ENCODE measurements around the gene METTL27.

METTL27 gene

GRCh38 chr7:73824986-73825385, 17.3 kb downstream of the METTL27 start:
- CTCF ChIA-PET, result interaction anchor here (0.9 to 3.5 kb wide), 3 partner anchors 13 to 31 kb away, joined by 5 to 29 read pairs (median 11); no protein-coding TSS in a partner anchor
- H3K9me3 ChIP-seq (ENCODE audit: control insufficient read depth, insufficient read depth, low read depth, low read length), result no peaks in the 10 kb centered on the region
- no peaks in the 10 kb centered on the region for H3K36me3 ChIP-seq (ENCODE audit: control insufficient read depth in 2 of 2, insufficient read depth in 1 of 2, low read length in 2 of 2)
- no peak overlapping the region for H3K4me3 ChIP-seq (ENCODE audit: low read depth, low read length)
- H3K27ac ChIP-seq (ENCODE audit: extremely low read depth, low read depth, low read length), result no peak overlapping the region
- H3K4me1 ChIP-seq (ENCODE audit: control insufficient read depth, insufficient read depth, low read length), result peaks cover 11% of the 10 kb centered on the region
- TF ChIP-seq ZNF488 (tag by site-specific recombination; IDR thresholded peaks at IDR 0.05) (no peak), ZFHX2 (tag by site-specific recombination; conservative IDR thresholded peaks at IDR 0.05) (peak; percentile 74), TCF7L2 (IDR thresholded peaks at IDR 0.05; ENCODE audit: borderline replicate concordance, low read depth, low read length) (no peak), ZNF473 (tag by site-specific recombination; IDR thresholded peaks at IDR 0.05) (no peak), EGR2 (tag by site-specific recombination; IDR thresholded peaks at IDR 0.05; ENCODE audit: low read depth) (peak; percentile 59), ZNF24 (tag by site-specific recombination; IDR thresholded peaks at IDR 0.05) (no peak), BCL6B (tag by site-specific recombination; IDR thresholded peaks at IDR 0.05) (no peak)
- POLR2A ChIA-PET, result interaction anchor here (0.6 to 1.5 kb wide), 2 partner anchors 18 to 282 kb away, joined by 3 to 4 read pairs; partner anchors contain the start of gene METTL27

GRCh38 chr7:73823873-73824592, 18.3 kb downstream of the METTL27 start:
- H3K36me3 ChIP-seq (ENCODE audit: control insufficient read depth in 2 of 2, insufficient read depth in 1 of 2, low read length in 2 of 2), result no peaks in the 10 kb centered on the region
- H3K27ac ChIP-seq (ENCODE audit: extremely low read depth, low read depth, low read length), result no peak overlapping the region
- peak; percentile 58 for TF ChIP-seq ZFHX2 (tag by site-specific recombination; conservative IDR thresholded peaks at IDR 0.05)
- peak; percentile 71 for TF ChIP-seq EGR2 (tag by site-specific recombination; IDR thresholded peaks at IDR 0.05; ENCODE audit: low read depth)
- TF ChIP-seq ZNF664 (tag by site-specific recombination; IDR thresholded peaks at IDR 0.05), result no peak
- CTCF ChIA-PET, result interaction anchor here (0.9 kb wide), 1 partner anchor 31 kb away, joined by 5 read pairs; no protein-coding TSS in a partner anchor
- POLR2A ChIA-PET, result interaction anchor here (1.5 kb wide), 1 partner anchor 19 kb away, joined by 3 read pairs; the partner anchor contains the start of gene METTL27
- H3K4me1 ChIP-seq (ENCODE audit: control insufficient read depth, insufficient read depth, low read length), result peaks cover 11% of the 10 kb centered on the region
- H3K9me3 ChIP-seq (ENCODE audit: control insufficient read depth, insufficient read depth, low read depth, low read length), result no peaks in the 10 kb centered on the region
- H3K4me3 ChIP-seq (ENCODE audit: low read depth, low read length), result no peak overlapping the region

- Histone ChIP-seq H3K27ac (ENCODE audit: extremely low read depth, low read depth, low read length) (no peak overlapping the region), H3K36me3 (ENCODE audit: control insufficient read depth in 2 of 2, insufficient read depth in 1 of 2, low read length in 2 of 2) (no peaks in the 10 kb centered on the region)
Measured at GRCh38 chr7:73823257-73823656, 19.1 kb downstream of the METTL27 start.

GRCh38 chr7:73822319-73823173, 19.8 kb downstream of the METTL27 start:
- H3K4me1 ChIP-seq (ENCODE audit: control insufficient read depth, insufficient read depth, low read length), result peaks cover 5% of the 10 kb centered on the region
- no peaks in the 10 kb centered on the region for H3K36me3 ChIP-seq (ENCODE audit: control insufficient read depth in 2 of 2, insufficient read depth in 1 of 2, low read length in 2 of 2)
- no peak overlapping the region for H3K4me3 ChIP-seq (ENCODE audit: low read depth, low read length)
- no peak overlapping the region for H3K27ac ChIP-seq (ENCODE audit: extremely low read depth, low read depth, low read length)
- POLR2A ChIA-PET, result interaction anchor here (0.5 to 2.4 kb wide), 4 partner anchors 20 to 382 kb away, joined by 3 to 14 read pairs (median 8); partner anchors contain the start of gene METTL27
- CTCF ChIA-PET, result interaction anchor here (0.7 to 2.7 kb wide), 6 partner anchors 11 to 87 kb away, joined by 3 to 10 read pairs (median 4); no protein-coding TSS in a partner anchor
- no peaks in the 10 kb centered on the region for H3K9me3 ChIP-seq (ENCODE audit: control insufficient read depth, insufficient read depth, low read depth, low read length)
- TF ChIP-seq ZNF394 (tag by site-specific recombination; IDR thresholded peaks at IDR 0.05; ENCODE audit: borderline replicate concordance) (no peak), TCF7L2 (IDR thresholded peaks at IDR 0.05; ENCODE audit: borderline replicate concordance, low read depth, low read length) (no peak), KLF9 (tag by site-specific recombination; IDR thresholded peaks at IDR 0.05; ENCODE audit: low read depth) (0 out of 2 replicates have a peak, but pooled peaks have one; percentile 43), SP7 (tag by site-specific recombination; IDR thresholded peaks at IDR 0.05) (peak; percentile 52; the same call in 1 of the 2 replicates), ZBTB26 (tag by site-specific recombination; optimal IDR thresholded peaks at IDR 0.05) (no peak), ZNF280D (tag by site-specific recombination; IDR thresholded peaks at IDR 0.05) (no peak), ZFP3 (tag by site-specific recombination; IDR thresholded peaks at IDR 0.05; ENCODE audit: low read depth) (no peak)

More at GRCh38 chr7:73823257-73823656, 19.1 kb downstream of the METTL27 start:
- CTCF ChIA-PET, result interaction anchor here (0.7 to 0.8 kb wide), 2 partner anchors 11 to 32 kb away, joined by 3 read pairs; no protein-coding TSS in a partner anchor
- no peak overlapping the region for H3K4me3 ChIP-seq (ENCODE audit: low read depth, low read length)
- H3K4me1 ChIP-seq (ENCODE audit: control insufficient read depth, insufficient read depth, low read length), result peaks cover 11% of the 10 kb centered on the region
- POLR2A ChIA-PET, result interaction anchor here (2.4 kb wide), 1 partner anchor 19 kb away, joined by 12 read pairs; the partner anchor contains the start of gene METTL27
- H3K9me3 ChIP-seq (ENCODE audit: control insufficient read depth, insufficient read depth, low read depth, low read length), result no peaks in the 10 kb centered on the region
- TF ChIP-seq ZNF133 (tag by site-specific recombination; IDR thresholded peaks at IDR 0.05), result no peak
- no peak for TF ChIP-seq WT1 (tag by site-specific recombination; IDR thresholded peaks at IDR 0.05)
- TF ChIP-seq ZNF302 (tag by site-specific recombination; IDR thresholded peaks at IDR 0.05; ENCODE audit: low read depth), result no peak
- TF ChIP-seq MYNN (tag by site-specific recombination; IDR thresholded peaks at IDR 0.05; ENCODE audit: borderline replicate concordance), result no peak
- no peak for TF ChIP-seq ZNF76 (tag by site-specific recombination; IDR thresholded peaks at IDR 0.05; ENCODE audit: borderline replicate concordance, low read depth)
- no peak for TF ChIP-seq SP3 (tag by site-specific recombination; IDR thresholded peaks at IDR 0.05)
- no peak for TF ChIP-seq ZNF311 (tag by site-specific recombination; IDR thresholded peaks at IDR 0.05; ENCODE audit: borderline replicate concordance)
